ENCODE measurements around the gene HECTD3.
A peak's percentile ranks its signal among the peaks of the same experiment; 100 is the strongest.

Gene HECTD3

GRCh38 chr1:45043094-45043493 lies 32.0 kb upstream of the HECTD3 start:
- no peak overlapping the region for H3K4me3 ChIP-seq (ENCODE audit: low read depth, low read length)
- DNase-seq (ENCODE audit: low read depth): no peak
- TF ChIP-seq, protein P1, sequence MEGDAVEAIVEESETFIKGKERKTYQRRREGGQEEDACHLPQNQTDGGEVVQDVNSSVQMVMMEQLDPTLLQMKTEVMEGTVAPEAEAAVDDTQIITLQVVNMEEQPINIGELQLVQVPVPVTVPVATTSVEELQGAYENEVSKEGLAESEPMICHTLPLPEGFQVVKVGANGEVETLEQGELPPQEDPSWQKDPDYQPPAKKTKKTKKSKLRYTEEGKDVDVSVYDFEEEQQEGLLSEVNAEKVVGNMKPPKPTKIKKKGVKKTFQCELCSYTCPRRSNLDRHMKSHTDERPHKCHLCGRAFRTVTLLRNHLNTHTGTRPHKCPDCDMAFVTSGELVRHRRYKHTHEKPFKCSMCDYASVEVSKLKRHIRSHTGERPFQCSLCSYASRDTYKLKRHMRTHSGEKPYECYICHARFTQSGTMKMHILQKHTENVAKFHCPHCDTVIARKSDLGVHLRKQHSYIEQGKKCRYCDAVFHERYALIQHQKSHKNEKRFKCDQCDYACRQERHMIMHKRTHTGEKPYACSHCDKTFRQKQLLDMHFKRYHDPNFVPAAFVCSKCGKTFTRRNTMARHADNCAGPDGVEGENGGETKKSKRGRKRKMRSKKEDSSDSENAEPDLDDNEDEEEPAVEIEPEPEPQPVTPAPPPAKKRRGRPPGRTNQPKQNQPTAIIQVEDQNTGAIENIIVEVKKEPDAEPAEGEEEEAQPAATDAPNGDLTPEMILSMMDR (conservative IDR thresholded peaks at IDR 0.05; ENCODE audit: low read depth, low read length): no peak

DNA sequence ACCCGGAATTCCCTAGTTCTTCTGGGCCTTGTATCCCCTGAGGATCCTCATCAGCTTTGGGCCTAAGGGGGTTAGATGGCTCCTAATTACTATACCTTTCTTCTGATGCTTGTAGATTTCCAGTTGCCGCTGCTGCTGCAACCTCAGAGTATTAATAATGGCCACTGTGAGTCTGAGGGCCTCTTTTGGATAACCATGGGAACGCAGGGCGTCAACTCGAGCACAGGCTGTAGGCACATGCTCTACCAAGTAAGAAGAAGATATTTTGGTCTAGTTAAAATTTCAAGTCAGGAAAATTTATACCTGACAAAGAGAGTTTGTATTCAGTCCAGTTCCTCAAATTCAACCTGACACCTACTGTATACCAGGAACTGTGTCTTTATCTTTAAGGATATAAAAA lies 29.2 kb upstream of the HECTD3 start:
- DNase-seq (ENCODE audit: low read depth): no peak

DNA sequence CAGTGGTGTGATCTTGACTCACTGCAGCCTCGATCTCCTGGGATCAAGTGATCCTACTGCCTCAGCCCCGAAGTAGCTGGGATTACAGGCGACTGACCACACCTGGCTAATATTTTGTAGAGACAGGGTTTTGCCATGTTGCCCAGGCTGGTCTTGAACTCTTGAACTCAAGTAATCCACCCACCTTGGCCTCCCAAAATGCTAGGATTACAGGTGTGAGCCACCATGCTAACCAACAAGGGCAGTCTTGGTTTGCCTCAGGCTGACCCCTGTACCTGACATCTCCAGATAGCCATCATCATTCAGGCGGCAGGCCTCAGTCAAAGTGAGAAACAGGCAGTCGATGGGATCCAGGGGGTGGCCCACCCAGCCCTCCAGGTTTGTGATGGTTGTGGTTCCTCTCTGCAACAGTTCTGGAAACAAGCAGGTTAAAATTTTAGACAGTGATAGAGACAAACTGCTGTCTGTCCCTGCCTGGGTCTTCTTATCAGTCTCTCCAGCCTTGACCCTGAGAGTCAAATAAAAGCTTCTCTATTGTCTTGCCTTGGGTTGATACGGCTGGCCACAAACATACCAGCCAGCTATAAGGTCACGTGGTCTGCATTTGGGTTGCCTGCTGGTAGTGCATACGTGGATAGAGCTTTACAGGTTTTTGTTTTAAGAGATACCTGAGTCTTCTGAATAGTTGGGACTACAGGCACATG lies 27.7 kb upstream of the HECTD3 start:
- no peak overlapping the region for H3K4me3 ChIP-seq (ENCODE audit: low read depth, low read length)
- no peak for DNase-seq (ENCODE audit: low read depth)
- TF ChIP-seq, protein P1 (conservative IDR thresholded peaks at IDR 0.05; ENCODE audit: low read depth, low read length): no peak

More for the DNA sequence above, 29.2 kb upstream of the HECTD3 start:
- TF ChIP-seq, protein P1 (conservative IDR thresholded peaks at IDR 0.05; ENCODE audit: low read depth, low read length): no peak
- H3K4me3 ChIP-seq (ENCODE audit: low read depth, low read length): no peak overlapping the region

- no peak for DNase-seq (ENCODE audit: low read depth)
- TF ChIP-seq, protein P1 (conservative IDR thresholded peaks at IDR 0.05; ENCODE audit: low read depth, low read length): no peak
- H3K4me3 ChIP-seq (ENCODE audit: low read depth, low read length): no peak overlapping the region
These were observed 27.1 kb upstream of the HECTD3 start for GRCh38 chr1:45038240-45038639.

- no peak overlapping the region for H3K4me3 ChIP-seq (ENCODE audit: low read depth, low read length)
- TF ChIP-seq, protein P1 (conservative IDR thresholded peaks at IDR 0.05; ENCODE audit: low read depth, low read length): no peak
- DNase-seq (ENCODE audit: low read depth): peak; percentile 33
These were observed 26.3 kb upstream of the HECTD3 start for GRCh38 chr1:45037456-45037855.

DNA sequence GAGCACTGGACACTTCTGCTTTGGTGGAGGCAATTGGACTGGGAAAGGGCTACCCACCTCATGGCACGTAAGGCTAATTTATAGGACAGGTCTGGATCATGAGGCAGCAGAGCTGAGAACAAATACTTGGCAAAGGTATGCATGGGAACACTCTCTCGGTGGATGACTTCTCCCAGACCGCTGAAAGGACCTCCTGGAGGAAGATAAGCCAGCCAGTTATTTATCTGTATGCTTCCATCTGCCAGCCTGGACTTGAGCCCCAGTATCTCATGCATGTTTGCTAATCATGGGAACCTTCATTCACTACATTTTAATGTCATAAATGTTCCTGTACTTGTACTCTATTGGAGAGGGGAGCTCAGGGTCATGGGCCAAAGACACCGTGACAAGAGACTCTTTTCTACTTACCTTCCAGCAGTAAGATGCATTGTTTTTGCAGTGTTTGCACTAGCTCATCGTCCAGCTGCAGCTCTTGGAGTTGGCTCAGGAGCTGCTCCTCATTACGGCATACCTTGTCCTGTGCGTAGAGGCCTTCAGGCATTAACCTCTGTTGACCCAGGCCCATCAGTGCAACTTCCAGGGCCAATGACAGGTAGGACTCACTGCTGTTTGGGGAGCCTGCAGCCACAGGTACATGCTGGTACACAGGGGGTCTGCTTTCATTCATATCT lies 24.6 kb upstream of the HECTD3 start:
- TF ChIP-seq, protein P1 (conservative IDR thresholded peaks at IDR 0.05; ENCODE audit: low read depth, low read length): no peak
- DNase-seq (ENCODE audit: low read depth): no peak
- no peak overlapping the region for H3K4me3 ChIP-seq (ENCODE audit: low read depth, low read length)

GRCh38 chr1:45033356-45033755 lies 22.2 kb upstream of the HECTD3 start:
- TF ChIP-seq, protein P1 (conservative IDR thresholded peaks at IDR 0.05; ENCODE audit: low read depth, low read length): no peak
- no peak overlapping the region for H3K4me3 ChIP-seq (ENCODE audit: low read depth, low read length)
- no peak for DNase-seq (ENCODE audit: low read depth)

Measured in choroid plexus epithelial cell (primary cell).